HL-60 (cell line): ENCODE results near the gene AIFM1.
A peak's percentile ranks its signal among the peaks of the same experiment; 100 is the strongest.

ENCODE experiments used
- DNase-seq, 2 experiments: peaks; one replicate each; pipeline ENCODE4 v3.0.0-alpha.2; 2010 to 2020; ENCODE audit warnings: low read depth in 1 of 2, low spot score in 1 of 2
- H3K27ac ChIP-seq: fragments of 250-450 bp; sonication (Bioruptor Pico); replicated peaks from 2 replicates; pipeline ENCODE4 v1.5.1; 2020; ENCODE audit warnings: mild to moderate bottlenecking, moderate library complexity
- H3K27me3 ChIP-seq: fragments of 250-450 bp; sonication (Bioruptor Pico); 2 replicates; pipeline ENCODE4 v1.5.1; 2021; ENCODE audit warnings: mild to moderate bottlenecking, moderate library complexity; ENCODE audit not compliant: insufficient read depth, poor library complexity, severe bottlenecking
- H3K4me3 ChIP-seq: replicated peaks from 2 replicates; pipeline ENCODE4 v1.5.1; 2011; ENCODE audit warnings: mild to moderate bottlenecking, control low read depth, low read length; ENCODE audit not compliant: insufficient read depth
- GABPA ChIP-seq: IDR thresholded peaks from 2 replicates; pipeline ENCODE4 v1.6.1; 2012; ENCODE audit warnings: low read depth
- POLR2AphosphoS5 ChIP-seq: IDR thresholded peaks from 2 replicates; pipeline ENCODE4 v1.6.1; 2012; ENCODE audit warnings: low read depth
- REST ChIP-seq: IDR thresholded peaks from 2 replicates; pipeline ENCODE4 v1.6.1; 2012; ENCODE audit warnings: low read depth; ENCODE audit not compliant: insufficient replicate concordance
- SPI1 ChIP-seq: IDR thresholded peaks from 2 replicates; pipeline ENCODE4 v1.6.1; 2012; ENCODE audit warnings: low read depth, mild to moderate bottlenecking, borderline replicate concordance
- TF ChIP-seq, protein P1 (sequence below): IDR thresholded peaks from one replicate; pipeline ENCODE4 v1.5.1; 2011; ENCODE audit warnings: low read length, control low read depth, inconsistent platforms; ENCODE audit not compliant: insufficient read depth

The AIFM1 gene

GRCh38 chrX:130173190-130173895, 7.7 kb upstream of the AIFM1 start:
- TF ChIP-seq, protein P1, sequence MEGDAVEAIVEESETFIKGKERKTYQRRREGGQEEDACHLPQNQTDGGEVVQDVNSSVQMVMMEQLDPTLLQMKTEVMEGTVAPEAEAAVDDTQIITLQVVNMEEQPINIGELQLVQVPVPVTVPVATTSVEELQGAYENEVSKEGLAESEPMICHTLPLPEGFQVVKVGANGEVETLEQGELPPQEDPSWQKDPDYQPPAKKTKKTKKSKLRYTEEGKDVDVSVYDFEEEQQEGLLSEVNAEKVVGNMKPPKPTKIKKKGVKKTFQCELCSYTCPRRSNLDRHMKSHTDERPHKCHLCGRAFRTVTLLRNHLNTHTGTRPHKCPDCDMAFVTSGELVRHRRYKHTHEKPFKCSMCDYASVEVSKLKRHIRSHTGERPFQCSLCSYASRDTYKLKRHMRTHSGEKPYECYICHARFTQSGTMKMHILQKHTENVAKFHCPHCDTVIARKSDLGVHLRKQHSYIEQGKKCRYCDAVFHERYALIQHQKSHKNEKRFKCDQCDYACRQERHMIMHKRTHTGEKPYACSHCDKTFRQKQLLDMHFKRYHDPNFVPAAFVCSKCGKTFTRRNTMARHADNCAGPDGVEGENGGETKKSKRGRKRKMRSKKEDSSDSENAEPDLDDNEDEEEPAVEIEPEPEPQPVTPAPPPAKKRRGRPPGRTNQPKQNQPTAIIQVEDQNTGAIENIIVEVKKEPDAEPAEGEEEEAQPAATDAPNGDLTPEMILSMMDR, result no peak
- peak; percentile 46; the same call in 1 of the 2 replicates for TF ChIP-seq SPI1
- no peak for TF ChIP-seq GABPA
- Histone ChIP-seq H3K27me3 (no peaks in the 10 kb centered on the region), H3K4me3 (peak overlapping the region; percentile 52), H3K27ac (peak overlapping the region; percentile 80)
- peak; percentile 36 to 71 for DNase-seq

GRCh38 chrX:130172127-130172845, 6.6 kb upstream of the AIFM1 start:
- TF ChIP-seq REST, result no peak
- TF ChIP-seq SPI1, result no peak
- TF ChIP-seq, protein P1, result no peak
- TF ChIP-seq GABPA, result no peak
- TF ChIP-seq POLR2AphosphoS5, result no peak
- H3K4me3 ChIP-seq, result peak overlapping the region; percentile 52
- H3K27ac ChIP-seq, result peak overlapping the region; percentile 80
- DNase-seq, result no peak
- no peaks in the 10 kb centered on the region for H3K27me3 ChIP-seq

GRCh38 chrX:130171446-130172126, 5.9 kb upstream of the AIFM1 start, which contains the start of gene RAB33A:
Gene RAB33A (plus strand): TSS chrX:130171962. CDS start chrX:130172063, 101 bp downstream.
- peak within 1 kb of the TSS; percentile 52 for H3K4me3 ChIP-seq
- H3K27ac ChIP-seq, result peak within 1 kb of the TSS; percentile 80
- TF ChIP-seq REST (no peak), SPI1 (no peak), GABPA (no peak), POLR2AphosphoS5 (no peak)
- TF ChIP-seq, protein P1, result no peak
- peak; percentile 9 to 43 for DNase-seq
- no peaks in the 10 kb centered on the region for H3K27me3 ChIP-seq
